Measurements from ENCODE around the gene EEF2K.
"Not testable (repeated sequence)": the region's sequence is repeated elsewhere in the genome, so short reads cannot be mapped to it uniquely, and the experiment has no call there.

The EEF2K gene

DNA sequence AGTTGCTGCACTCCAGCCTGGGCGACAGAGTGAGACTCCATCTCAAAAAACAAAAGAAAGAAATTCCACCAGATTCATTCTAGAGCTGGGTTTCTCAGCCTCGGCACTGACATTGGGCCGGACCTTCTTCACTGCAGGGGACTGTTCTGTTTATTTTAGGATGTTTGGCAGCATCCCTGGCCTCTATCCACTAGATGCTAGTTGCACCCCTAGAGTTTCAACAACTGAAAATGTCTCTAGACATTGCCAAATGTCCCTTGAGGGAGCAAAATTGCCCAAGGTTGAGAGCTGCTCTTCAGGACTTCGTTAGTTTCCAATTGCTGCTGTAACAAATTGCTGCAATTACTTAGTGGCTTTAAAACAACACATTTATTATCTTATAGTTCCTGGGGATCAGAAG is 7.2 kb downstream of the EEF2K start:
- no peak for DNase-seq

- DNase-seq, result no peak
Measured at GRCh38 chr16:22213801-22214200, 7.7 kb downstream of the EEF2K start.

GRCh38 chr16:22214402-22214801 is 8.3 kb downstream of the EEF2K start:
- DNase-seq, result no peak

GRCh38 chr16:22214889-22215288 is 8.8 kb downstream of the EEF2K start:
- DNase-seq, result no peak

- no peak for DNase-seq
Measured at GRCh38 chr16:22216191-22216831, 10.2 kb downstream of the EEF2K start.

DNA sequence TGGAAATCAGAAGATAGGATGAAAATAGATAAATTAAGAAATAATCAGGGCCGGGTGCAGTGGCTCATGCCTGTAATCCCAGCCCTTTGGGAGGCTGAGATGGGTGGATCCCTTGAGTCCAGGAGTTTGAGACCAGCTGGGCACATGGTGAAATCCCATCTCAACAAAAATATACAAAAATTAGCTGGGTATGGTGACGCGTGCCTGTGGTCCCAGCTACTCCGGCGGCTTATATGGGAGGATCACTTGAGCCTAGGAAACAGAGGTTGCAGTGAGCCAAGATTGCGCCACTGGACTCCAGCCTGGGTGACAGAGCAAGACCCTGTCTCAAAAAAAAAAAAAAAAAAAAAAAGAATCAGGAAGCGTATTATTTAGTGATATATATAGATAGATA is 10.8 kb downstream of the EEF2K start:
- DNase-seq, result not testable (repeated sequence)

DNA sequence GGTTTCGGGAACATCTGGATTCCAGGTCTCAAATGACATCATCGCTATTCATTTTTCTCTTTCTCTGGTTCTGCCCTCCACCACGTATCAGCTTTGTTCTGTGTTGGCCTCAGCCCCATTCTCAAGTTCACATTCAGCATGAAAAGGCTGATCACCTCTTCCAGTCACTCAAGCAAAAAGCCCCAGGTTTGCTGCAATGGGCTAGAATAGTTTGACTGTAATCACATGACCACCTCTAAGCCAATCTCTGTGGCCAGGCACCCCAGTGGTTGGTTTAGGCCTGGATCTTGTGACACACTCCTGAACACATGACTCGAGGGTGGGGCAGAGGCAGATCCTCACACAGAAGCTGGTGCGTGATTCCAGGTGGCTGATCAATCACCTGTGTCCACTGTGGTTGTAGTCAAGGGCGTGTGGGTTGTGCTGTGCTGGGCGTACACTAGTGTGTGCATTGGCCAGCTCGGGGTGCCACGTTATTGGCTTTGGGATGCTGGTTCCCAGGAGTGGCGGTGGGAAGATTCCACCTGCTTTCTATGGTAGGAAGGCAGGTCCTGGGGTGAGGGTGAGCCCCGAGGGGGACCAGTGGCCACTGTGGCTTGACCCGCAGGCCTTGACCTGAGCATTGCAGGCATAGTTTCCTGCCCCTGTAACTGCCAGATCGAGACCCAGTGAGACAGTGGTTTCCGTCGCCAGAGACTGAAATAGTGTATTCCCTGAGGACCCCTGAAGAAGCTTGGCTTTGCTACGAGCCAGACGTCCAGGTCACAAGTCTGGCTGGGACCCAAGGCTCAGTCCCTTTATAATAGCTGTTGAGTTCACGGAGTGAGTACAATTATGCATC is 12.0 kb downstream of the EEF2K start:
- DNase-seq, result no peak

DNA sequence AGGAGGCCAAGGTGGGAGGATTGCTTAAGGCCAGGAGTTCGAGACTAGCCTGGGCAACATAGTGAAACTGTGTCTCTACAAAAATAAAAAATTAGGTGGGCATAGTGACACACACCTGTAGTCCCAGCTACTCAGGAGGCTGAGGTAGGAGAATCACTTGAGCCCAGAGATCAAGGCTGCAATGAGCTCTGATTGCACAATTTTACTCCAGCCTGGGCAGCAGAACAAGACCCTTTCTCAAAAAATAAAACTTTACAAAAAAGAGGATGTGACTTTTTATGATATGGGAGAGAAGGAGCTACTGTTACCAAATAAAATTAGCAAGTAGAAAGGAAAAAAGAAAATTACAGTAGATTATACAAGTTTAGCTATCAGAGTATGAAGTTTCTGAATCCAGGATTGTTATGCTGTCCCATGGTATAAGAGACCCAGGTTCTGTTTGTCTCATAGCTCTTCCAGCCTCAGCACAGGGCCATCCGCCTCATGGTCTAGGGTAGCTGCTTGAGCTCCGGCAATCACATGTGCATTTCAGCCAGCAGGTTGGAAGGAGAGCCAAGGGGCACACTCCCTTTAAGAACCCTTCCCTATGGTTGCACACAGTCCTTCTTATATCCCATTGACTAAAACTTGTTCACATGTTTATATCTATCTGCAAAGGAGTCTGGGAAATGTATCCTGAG is 13.5 kb downstream of the EEF2K start:
- DNase-seq, result no peak

DNA sequence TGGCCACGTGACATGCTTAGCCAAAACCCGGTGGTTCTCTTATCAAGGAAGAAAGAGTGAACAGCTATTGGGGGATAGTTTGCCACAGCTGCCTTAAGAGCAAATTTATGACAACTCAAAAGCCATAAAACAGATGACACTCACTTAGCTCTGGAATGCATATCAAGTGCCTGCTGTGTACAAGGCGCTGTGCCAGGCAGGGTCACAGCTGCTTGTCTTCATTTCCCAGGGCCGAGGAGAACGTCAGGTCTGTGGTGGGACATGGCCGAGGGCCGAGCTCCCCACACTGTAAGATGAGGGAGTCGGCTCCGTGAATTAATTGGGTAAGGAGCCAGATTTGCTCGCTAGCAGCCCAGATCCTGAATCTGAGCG is 14.0 kb downstream of the EEF2K start:
- no peak for DNase-seq

DNA sequence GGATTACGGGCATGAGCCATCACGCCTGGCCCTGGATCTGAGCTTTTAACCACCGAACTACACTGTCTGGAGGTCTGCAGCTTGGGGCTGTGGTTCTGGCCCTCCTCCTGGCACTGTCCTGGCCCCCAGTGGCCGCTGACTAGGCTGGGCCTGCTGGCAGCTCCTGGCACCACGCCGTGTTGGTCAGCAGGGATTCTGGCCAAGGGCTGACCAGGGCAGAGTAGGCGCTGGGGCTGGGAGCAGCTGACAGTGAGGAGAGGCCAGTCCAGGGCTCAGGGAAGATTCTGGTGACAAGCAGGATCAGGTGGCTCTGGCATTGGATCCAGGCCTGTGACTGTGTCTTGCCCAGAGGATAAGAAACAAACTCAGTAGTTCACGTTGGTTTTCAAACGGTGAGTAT is 14.6 kb downstream of the EEF2K start:
- DNase-seq, result no peak

DNA sequence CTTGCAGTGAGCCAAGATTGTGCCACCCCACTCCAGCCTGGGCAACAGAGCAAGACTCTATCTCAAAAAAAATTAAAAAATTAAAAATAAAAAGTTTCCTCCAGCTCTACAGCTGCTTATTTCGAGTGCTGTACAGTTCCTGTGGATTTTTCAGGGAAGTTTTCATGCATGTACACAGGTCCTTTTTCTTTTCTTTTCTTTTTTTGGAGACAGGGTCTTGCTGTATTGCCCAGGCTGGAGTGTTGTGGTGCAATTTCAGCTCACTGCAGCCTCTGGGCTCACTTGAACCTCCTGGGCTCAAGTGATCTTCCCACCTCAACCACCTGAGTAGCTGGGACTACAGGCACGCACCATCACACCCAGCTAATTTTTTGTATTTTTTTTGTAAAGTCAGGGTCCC is 15.9 kb downstream of the EEF2K start:
- DNase-seq, result no peak

DNA sequence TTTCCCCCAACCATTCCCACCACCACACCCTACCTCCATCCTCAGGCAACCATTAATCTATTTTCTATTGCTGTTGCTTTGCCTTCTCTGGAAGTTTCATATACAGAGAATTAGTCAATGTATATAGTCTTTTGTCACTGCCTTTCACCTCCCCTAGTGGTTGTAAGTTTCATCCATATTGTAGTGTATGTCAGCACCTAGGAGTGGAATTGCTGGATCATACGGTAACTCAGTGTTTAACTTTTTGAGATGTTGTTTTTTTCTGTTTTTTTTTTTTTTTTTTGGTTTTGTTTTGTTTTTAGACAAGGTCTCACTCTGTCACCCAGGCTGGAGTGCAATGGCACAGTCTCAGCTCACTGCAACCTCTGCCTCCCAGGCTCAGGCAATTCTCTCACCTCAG is 16.9 kb downstream of the EEF2K start:
- no peak for DNase-seq

- DNase-seq, result no peak
Measured at GRCh38 chr16:22225060-22225459, 19.0 kb downstream of the EEF2K start.

- no peak for DNase-seq
Measured at GRCh38 chr16:22229889-22230288, 23.8 kb downstream of the EEF2K start.

DNA sequence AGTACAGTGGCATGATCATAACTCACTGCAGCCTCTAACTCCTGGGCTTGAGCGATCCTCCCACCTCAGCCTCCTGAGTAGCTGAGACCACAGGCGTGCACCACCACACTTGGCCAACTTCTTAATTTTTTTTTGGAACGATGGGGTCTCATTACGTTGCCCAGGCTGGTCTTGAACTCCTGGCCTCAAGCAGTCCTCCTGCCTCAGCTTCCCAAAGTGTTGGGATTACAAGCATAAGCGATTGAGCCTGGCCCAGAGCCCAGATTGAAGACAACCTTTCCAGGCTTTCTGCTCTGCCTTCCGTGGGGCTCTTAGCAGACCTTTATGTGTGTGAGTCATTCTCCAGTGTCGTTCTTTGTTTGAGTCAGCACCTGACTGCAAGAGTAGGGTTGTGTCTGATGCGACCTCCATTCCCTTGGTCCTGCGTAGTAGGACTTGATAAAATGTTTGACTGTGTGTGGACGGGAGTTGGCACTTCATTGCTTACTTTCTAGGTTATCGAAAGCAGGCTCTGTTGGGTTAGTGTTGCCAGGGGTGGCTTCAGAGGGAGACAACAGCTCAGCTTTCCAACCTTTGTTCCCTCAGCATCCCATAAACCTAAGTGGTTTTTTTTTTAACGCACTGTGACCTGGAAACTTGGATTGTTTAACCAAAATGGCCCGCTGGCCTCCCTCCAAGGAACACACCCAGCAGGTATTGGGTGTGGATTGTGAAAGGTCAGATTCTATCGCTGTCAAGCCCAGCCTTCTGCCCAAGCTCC is 26.4 kb downstream of the EEF2K start:
- DNase-seq, result peak; percentile 16 to 21

DNA sequence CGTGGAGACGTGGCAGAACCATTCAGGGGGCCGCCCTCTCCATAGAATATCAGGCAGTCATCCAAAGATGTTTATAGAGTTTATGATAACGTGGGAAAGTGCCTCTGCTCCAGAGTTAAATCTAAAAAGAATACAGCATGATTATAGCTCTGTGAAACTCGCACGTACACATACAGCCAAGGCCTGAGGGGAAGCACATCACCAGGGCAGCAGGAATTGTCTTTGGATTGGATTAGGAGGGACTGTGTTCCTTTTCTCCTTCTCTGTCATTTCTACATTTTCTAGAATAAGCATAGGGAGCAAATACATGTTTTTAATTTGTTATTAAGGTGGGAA is 26.9 kb downstream of the EEF2K start:
- no peak for DNase-seq

GRCh38 chr16:22235839-22236745 is 30.0 kb downstream of the EEF2K start:
- no peak for DNase-seq

DNA sequence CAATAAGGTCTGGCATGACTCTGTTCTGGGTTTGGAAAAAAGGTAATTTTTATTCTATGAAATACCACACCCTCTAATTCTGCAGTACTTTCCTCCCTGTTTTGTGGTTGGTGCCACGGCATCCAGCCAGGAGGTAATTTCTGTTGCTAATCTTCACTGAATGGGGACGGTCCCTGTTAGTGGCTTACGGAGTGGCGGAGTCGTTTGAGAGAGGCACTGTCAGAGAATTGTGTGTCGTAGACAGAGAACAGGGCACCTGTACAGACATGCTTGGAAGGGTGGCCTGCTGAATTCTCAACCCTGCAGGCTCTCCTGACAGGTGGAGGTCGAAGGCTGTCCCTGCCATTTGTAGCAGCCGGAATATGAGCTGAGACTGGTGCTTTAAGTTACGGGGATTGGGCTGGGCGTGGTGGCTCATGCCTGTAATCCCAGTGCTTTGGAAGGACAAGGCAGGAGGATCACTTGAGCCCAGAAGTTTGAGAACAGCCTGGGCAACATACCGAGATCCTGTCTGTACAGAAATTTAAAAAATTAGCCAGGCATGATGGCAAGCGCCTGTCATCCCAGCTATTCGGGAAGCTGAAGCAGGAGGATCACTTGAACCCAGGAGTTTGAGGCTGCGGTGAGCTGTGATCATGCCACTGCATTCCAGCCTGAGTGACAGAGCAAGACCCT is 33.2 kb downstream of the EEF2K start:
- no peak for DNase-seq

DNA sequence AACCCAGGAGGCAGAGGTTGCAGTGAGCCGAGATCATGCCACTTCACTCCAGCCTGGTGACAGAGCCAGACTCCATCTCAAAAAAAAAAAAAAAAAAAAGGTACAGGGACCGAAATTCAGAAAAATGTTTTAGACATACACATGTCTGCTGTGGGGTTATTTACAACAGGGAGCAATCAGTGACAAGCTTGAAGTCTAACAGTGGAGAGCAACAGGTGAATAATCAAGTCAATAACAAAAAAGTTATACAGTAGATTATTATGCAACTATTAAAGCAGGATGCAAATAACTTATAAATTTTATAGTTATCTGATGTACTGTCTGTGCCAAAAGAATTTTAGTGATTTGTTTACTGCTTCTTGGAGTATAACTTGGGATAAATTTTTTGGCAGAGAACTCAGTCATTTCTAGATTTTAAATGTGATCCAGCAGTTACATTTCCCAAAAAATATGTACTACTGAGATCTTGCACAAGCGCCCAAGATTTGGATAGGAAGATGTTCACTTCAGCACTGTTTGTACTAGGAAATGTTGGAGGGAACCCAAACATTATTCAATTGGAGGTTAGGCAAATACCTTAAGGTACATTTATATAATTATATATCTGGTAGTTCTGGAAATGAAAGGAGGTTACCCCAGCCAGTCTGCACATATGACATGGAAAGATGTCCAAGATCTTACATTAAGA is 34.1 kb downstream of the EEF2K start:
- no peak for DNase-seq

DNA sequence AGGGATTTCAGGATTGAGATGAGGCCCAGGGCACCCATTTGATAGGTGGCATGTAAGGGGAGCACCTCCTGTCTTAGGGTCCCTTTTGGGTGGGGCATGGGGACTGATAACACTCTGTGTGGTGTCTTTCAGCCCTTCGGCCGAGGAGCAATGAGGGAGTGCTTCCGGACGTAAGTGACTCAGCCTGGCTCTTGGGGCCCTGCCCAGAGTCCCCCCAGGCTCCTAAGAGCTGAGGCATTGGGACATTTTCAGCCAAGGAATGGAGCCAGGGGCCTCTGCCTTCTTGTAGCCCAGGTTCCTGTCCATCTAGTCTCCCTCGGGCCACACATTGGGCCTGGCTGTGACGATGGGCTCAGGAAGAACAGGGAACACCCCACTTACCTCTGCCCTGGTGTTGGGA is 44.4 kb downstream of the EEF2K start:
- no peak for DNase-seq

DNA sequence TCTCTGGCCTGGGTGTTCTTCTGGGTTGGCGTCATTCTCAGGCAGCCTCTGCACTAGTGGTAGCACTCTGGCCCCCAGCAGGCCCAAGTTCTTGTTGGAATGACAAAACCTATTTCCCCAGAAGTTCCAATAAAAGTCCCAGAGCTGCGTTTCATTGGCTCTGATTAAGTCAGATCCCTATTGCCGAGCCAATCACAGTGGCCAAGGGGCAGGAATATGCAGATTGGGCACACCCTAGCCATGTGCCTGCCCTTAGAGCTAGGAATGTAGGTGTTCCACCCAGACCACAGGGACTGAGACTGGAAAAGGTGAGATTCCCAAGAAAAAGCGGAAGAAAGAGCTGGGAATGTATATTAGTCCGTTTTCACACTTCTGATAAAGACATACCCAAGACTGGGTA is 46.2 kb downstream of the EEF2K start:
- no peak for DNase-seq

Measured in stimulated activated CD4-positive, alpha-beta T cell treated with anti-CD3 and anti-CD28 coated beads, Interleukin-2, amount 100 ng/mL, for 48 hours (primary cell).